Measurements from ENCODE around the gene CDC37. TPM values are rescaled to one million over a fixed set of nuclear protein-coding genes. Genes with fewer than 3 reads are reported as not detected.

The CDC37 gene
- total RNA-seq, result 153 and 160 TPM in 2 replicates

DNA sequence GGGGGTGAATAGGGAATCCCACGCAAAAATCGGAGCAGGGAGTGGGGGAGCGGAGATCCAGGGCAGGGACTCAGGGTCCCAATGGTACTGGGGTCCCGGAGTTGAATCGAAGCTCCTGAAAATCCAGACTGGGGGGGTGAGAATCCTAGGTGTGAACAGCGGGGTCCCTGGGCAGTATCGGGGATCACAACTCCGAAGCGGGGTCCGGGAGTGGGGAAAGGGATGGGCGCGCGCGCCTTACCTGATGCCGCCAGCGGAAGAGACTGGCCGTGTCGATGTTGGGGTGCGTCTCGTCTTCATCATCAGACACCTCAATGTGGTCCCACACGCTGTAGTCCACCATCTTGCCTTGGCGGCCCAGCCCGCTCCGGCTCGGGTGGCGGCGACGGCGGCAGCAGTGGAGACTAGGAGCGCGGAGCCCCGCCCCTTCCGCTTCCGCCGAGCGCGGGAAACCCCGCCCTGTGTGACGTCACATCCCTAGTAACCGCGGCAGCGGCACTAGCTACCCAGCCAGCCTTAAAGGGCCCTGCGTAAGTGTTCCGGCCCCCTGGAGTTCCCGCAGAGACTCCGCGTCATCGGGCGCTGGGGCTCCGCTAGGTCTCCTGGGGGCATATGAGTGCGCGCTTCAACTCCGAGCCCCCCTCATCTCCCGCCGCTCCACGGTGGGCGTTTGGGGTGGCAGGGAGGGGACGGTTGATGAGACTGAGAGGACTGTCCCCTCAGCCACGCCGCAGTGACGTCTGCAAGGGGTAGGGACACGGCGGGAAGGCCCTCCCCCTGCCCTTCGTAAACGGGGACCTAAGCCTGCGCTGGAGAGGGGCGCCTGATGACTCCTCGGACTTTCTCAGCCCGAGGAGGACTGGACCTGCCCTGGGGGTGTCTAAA lies at the start of gene CDC37:
CDC37 (minus strand) TSS at position 406 of the 885 bp plus-strand sequence; CDS start at position 343, 63 bp downstream.

DNA sequence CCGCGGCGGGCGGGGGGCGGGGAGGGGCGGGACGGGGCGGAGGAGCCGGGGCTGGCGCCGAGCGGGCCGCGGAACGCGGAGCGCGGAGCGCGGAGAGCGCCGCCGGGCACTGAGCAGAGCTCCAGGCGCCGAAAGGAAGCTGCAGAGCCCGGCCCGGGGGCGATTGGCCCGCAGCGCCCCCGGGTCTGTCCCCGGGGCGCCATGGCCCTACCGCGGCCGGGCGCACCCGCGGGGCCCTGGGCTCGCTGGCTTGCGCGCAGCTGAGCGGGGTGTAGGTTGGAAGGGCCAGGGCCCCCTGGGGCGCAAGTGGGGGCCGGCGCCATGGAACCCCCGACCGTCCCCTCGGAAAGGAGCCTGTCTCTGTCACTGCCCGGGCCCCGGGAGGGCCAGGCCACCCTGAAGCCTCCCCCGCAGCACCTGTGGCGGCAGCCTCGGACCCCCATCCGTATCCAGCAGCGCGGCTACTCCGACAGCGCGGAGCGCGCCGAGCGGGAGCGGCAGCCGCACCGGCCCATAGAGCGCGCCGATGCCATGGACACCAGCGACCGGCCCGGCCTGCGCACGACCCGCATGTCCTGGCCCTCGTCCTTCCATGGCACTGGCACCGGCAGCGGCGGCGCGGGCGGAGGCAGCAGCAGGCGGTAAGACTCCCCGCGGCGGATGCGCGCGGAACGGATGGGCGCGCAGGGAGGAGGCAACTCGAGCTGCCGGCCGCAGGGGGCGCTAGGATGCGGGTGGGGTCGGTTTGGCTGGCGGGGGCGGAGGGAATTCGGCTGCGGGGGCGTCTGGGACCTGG lies 17.3 kb upstream of the CDC37 start, which contains the start of gene PDE4A:
PDE4A (plus strand) TSS at position 95 of the 796 bp plus-strand sequence; CDS start at position 322, 227 bp downstream.

DNA sequence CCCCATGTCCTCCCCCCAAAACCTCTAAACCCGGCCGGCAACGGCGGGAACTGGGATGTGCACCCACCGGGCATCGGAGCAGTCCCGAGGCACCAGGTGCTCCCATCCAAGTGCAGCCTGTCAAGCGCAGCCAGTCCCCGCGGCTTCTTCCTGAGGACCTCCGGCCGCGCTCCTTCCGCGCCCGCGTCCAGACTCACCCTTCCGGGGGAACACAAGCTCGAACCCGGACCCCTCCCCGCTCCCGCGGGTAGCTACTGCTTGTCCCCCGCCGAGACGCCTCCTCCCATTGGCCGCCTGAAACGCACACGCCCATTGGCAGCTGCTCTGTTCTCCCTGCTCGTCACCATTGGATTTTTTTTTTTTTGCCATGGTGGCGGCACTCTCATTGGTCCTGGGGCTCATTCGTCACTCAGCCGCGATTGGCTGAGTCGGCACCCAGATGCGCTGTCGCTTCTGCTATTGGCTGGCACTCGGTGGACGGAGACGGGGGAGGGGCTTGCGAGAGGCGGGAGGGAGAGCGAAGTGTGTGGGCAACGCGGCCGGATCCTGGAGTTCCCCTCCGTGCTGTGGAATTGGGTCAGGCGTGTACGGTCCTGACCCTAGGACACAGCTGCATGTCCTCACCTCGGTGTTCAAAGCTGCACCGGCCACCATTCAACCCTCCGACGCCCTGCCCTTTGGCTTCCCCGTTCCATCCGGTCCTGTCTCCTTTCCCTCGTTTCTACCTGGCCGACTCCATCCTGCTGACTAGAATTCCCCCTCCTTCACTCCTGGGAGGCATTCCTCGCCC lies 22.8 kb downstream of the CDC37 start, which contains the start of gene TYK2:
TYK2 (minus strand) TSS at position 260 of the 790 bp plus-strand sequence. CDS start 2,166 bp downstream, outside the sequence.

Other genes starting within 250 kb of the CDC37 start
- 82.7 and 148 TPM in 2 replicates for gene DNMT1, start 208.6 kb downstream of the CDC37 start, total RNA-seq
- 37.5 and 56.1 TPM in 2 replicates for gene S1PR2, start 172.2 kb downstream of the CDC37 start, total RNA-seq
- gene MRPL4, start 151.3 kb downstream of the CDC37 start, total RNA-seq, result 70.9 and 71.2 TPM in 2 replicates
- 4.4 and 5.3 TPM in 2 replicates for gene ICAM1, start 132.4 kb downstream of the CDC37 start, total RNA-seq
- 0.39 TPM in 1 of 2 replicates, not detected in the other for gene ICAM4, start 116.6 kb downstream of the CDC37 start, total RNA-seq
- under 0.01 and 0.20 TPM in 2 replicates for gene ICAM5, start 113.6 kb downstream of the CDC37 start, total RNA-seq
- gene ZGLP1, start 93.7 kb downstream of the CDC37 start, total RNA-seq, result 0.20 and 0.37 TPM in 2 replicates
- 11.4 and 15.6 TPM in 2 replicates for gene FDX2, start 87.5 kb downstream of the CDC37 start, total RNA-seq
- gene RAVER1, start 70.0 kb downstream of the CDC37 start, total RNA-seq, result 6.2 and 14.1 TPM in 2 replicates
- gene ICAM3, start 63.9 kb downstream of the CDC37 start, total RNA-seq, result 8.4 and 11.4 TPM in 2 replicates
- 63.9 and 75.5 TPM in 2 replicates for gene TYK2, start 23.0 kb downstream of the CDC37 start, total RNA-seq
- gene PDE4A, start 17.0 kb upstream of the CDC37 start, total RNA-seq, result 5.1 and 6.1 TPM in 2 replicates
- 65.4 and 67.6 TPM in 2 replicates for gene KEAP1, start 99.8 kb upstream of the CDC37 start, total RNA-seq
- 0.20 and 0.37 TPM in 2 replicates for gene S1PR5, start 113.9 kb upstream of the CDC37 start, total RNA-seq
- 13.3 and 14.3 TPM in 2 replicates for gene ATG4D, start 140.4 kb upstream of the CDC37 start, total RNA-seq
- 8.8 and 10.8 TPM in 2 replicates for gene KRI1, start 162.5 kb upstream of the CDC37 start, total RNA-seq
- gene CDKN2D, start 165.4 kb upstream of the CDC37 start, total RNA-seq, result 4.8 and 5.9 TPM in 2 replicates
- not detected in 2 replicates for gene AP1M2, start 183.8 kb upstream of the CDC37 start, total RNA-seq
- gene SLC44A2, start 222.0 kb upstream of the CDC37 start, total RNA-seq, result 10.4 and 13.6 TPM in 2 replicates

All from subcutaneous preadipocyte (primary cell).